HUES48 (cell line): Measurements from ENCODE around the gene RAB17.

Experiments
- H3K27ac ChIP-seq: one replicate; pipeline ENCODE4 v1.7.0; 2013; ENCODE audit warnings: low read depth, low read length, inconsistent platforms
- H3K27me3 ChIP-seq: 2 replicates; pipeline ENCODE4 v1.6.1; 2013; ENCODE audit warnings: mild to moderate bottlenecking, low read length; ENCODE audit not compliant: control insufficient read depth, insufficient read depth
- H3K36me3 ChIP-seq: 2 replicates; pipeline ENCODE4 v1.6.1; 2013; ENCODE audit warnings: low read length; ENCODE audit not compliant: control insufficient read depth, insufficient read depth
- H3K4me1 ChIP-seq: 2 replicates; pipeline ENCODE4 v1.6.1; 2013; ENCODE audit warnings: mild to moderate bottlenecking, low read length; ENCODE audit not compliant: control insufficient read depth, insufficient read depth
- H3K4me3 ChIP-seq: 2 replicates; pipeline ENCODE4 v1.5.1; 2013; ENCODE audit warnings: mild to moderate bottlenecking, low read depth, low read length
- H3K9ac ChIP-seq: 2 replicates; pipeline ENCODE4 v1.6.1; 2013; ENCODE audit warnings: mild to moderate bottlenecking, low read depth, low read length, moderate library complexity
- H3K9me3 ChIP-seq: 2 replicates; pipeline ENCODE4 v1.6.1; 2013; ENCODE audit warnings: low read length; ENCODE audit not compliant: control insufficient read depth, insufficient read depth

The RAB17 gene

GRCh38 chr2:237574894-237575868 is 15.4 kb downstream of the RAB17 start:
- Histone ChIP-seq H3K4me3 (no peak overlapping the region), H3K9ac (no peak overlapping the region), H3K36me3 (peaks cover 27% of the 10 kb centered on the region), H3K9me3 (no peaks in the 10 kb centered on the region), H3K4me1 (peaks cover 9% of the 10 kb centered on the region; the same call in 1 of the 2 replicates), H3K27ac (no peak overlapping the region), H3K27me3 (no peaks in the 10 kb centered on the region)

GRCh38 chr2:237574467-237574866 is 16.1 kb downstream of the RAB17 start:
- Histone ChIP-seq H3K9ac (no peak overlapping the region), H3K4me3 (no peak overlapping the region), H3K27ac (no peak overlapping the region), H3K4me1 (peaks cover 9% of the 10 kb centered on the region; the same call in 1 of the 2 replicates), H3K27me3 (no peaks in the 10 kb centered on the region), H3K9me3 (no peaks in the 10 kb centered on the region), H3K36me3 (peaks cover 22% of the 10 kb centered on the region)

- Histone ChIP-seq H3K9ac (no peak overlapping the region), H3K9me3 (no peaks in the 10 kb centered on the region), H3K36me3 (peaks cover 18% of the 10 kb centered on the region), H3K27me3 (no peaks in the 10 kb centered on the region), H3K27ac (no peak overlapping the region), H3K4me1 (peaks cover 9% of the 10 kb centered on the region; the same call in 1 of the 2 replicates), H3K4me3 (no peak overlapping the region)
These were observed 16.7 kb downstream of the RAB17 start for GRCh38 chr2:237573721-237574415.

- H3K9ac ChIP-seq = no peak overlapping the region
- H3K4me3 ChIP-seq = no peak overlapping the region
- H3K9me3 ChIP-seq = no peaks in the 10 kb centered on the region
- H3K27me3 ChIP-seq = no peaks in the 10 kb centered on the region
- no peak overlapping the region for H3K27ac ChIP-seq
- H3K36me3 ChIP-seq = peaks cover 12% of the 10 kb centered on the region
- peaks cover 9% of the 10 kb centered on the region; the same call in 1 of the 2 replicates for H3K4me1 ChIP-seq
These were observed 17.8 kb downstream of the RAB17 start for GRCh38 chr2:237572742-237573101.

- Histone ChIP-seq H3K9me3 (no peaks in the 10 kb centered on the region), H3K27ac (no peak overlapping the region), H3K4me3 (no peak overlapping the region), H3K27me3 (no peaks in the 10 kb centered on the region), H3K9ac (no peak overlapping the region), H3K4me1 (peaks cover 9% of the 10 kb centered on the region; the same call in 1 of the 2 replicates), H3K36me3 (peaks cover 6% of the 10 kb centered on the region; the same call in 1 of the 2 replicates)
These were observed 18.4 kb downstream of the RAB17 start for GRCh38 chr2:237572021-237572741.

GRCh38 chr2:237571551-237571950 is 19.0 kb downstream of the RAB17 start:
- H3K27me3 ChIP-seq = no peaks in the 10 kb centered on the region
- no peaks in the 10 kb centered on the region; the same call in 1 of the 2 replicates for H3K36me3 ChIP-seq
- no peak overlapping the region for H3K9ac ChIP-seq
- no peaks in the 10 kb centered on the region for H3K9me3 ChIP-seq
- H3K27ac ChIP-seq = no peak overlapping the region
- H3K4me1 ChIP-seq = peaks cover 9% of the 10 kb centered on the region; the same call in 1 of the 2 replicates
- no peak overlapping the region for H3K4me3 ChIP-seq

- Histone ChIP-seq H3K36me3 (no peaks in the 10 kb centered on the region; the same call in 1 of the 2 replicates), H3K27ac (no peak overlapping the region), H3K9ac (no peak overlapping the region), H3K9me3 (no peaks in the 10 kb centered on the region), H3K27me3 (no peaks in the 10 kb centered on the region), H3K4me3 (no peak overlapping the region), H3K4me1 (peaks cover 9% of the 10 kb centered on the region; the same call in 1 of the 2 replicates)
These were observed 19.7 kb downstream of the RAB17 start for GRCh38 chr2:237570776-237571335.

GRCh38 chr2:237569896-237570295 is 20.6 kb downstream of the RAB17 start:
- Histone ChIP-seq H3K27ac (no peak overlapping the region), H3K36me3 (no peaks in the 10 kb centered on the region; the same call in 1 of the 2 replicates), H3K9ac (no peak overlapping the region), H3K4me1 (peaks cover 9% of the 10 kb centered on the region; the same call in 1 of the 2 replicates), H3K4me3 (no peak overlapping the region), H3K9me3 (no peaks in the 10 kb centered on the region), H3K27me3 (no peaks in the 10 kb centered on the region)

GRCh38 chr2:237569041-237569440 is 21.5 kb downstream of the RAB17 start:
- H3K27ac ChIP-seq = no peak overlapping the region
- H3K4me1 ChIP-seq = peaks cover 9% of the 10 kb centered on the region
- H3K27me3 ChIP-seq = no peaks in the 10 kb centered on the region
- no peak overlapping the region for H3K9ac ChIP-seq
- no peaks in the 10 kb centered on the region; the same call in 1 of the 2 replicates for H3K36me3 ChIP-seq
- no peak overlapping the region for H3K4me3 ChIP-seq
- H3K9me3 ChIP-seq = no peaks in the 10 kb centered on the region

GRCh38 chr2:237568121-237568660 is 22.3 kb downstream of the RAB17 start:
- Histone ChIP-seq H3K27me3 (no peaks in the 10 kb centered on the region), H3K4me3 (no peak overlapping the region), H3K36me3 (no peaks in the 10 kb centered on the region), H3K4me1 (peaks cover 9% of the 10 kb centered on the region), H3K27ac (no peak overlapping the region), H3K9ac (no peak overlapping the region), H3K9me3 (no peaks in the 10 kb centered on the region)
